Measurements from ENCODE around the gene SOCS7. TPM values are rescaled to one million over a fixed set of nuclear protein-coding genes. Genes with fewer than 3 reads are reported as not detected.

SOCS7 gene
- total RNA-seq, 1 experiment from 2014 or later: 31.0 TPM

- no peaks in the 10 kb centered on the region for H3K9me3 ChIP-seq (ENCODE audit: control insufficient read depth, insufficient read depth, low read depth, low read length)
- in situ Hi-C loops (cut with HindIII; ENCODE audit: low pct_unique_long_range_greater_than_20kb, low sequenced_read_pairs) (no loop called here), intact Hi-C loops (cut with micrococcal nuclease; ENCODE audit: unreplicated experiment) (no loop called here)
- no TSS peak for BruUV-seq (replicated peaks)
- no peak for TF ChIP-seq CTCF (IDR thresholded peaks at IDR 0.05)
- no peak for TF ChIP-seq TCF7L2 (IDR thresholded peaks at IDR 0.05; ENCODE audit: low read depth, low read length)
- no peak for TF ChIP-seq REST (IDR thresholded peaks at IDR 0.05; ENCODE audit: insufficient read depth in 1 of 2, low read depth in 2 of 2, low read length in 1 of 2)
- TF ChIP-seq SIN3A (IDR thresholded peaks at IDR 0.05; ENCODE audit: borderline replicate concordance, insufficient read depth, low read depth, low read length): no peak
- no peak for TF ChIP-seq POLR2AphosphoS5 (IDR thresholded peaks at IDR 0.05; ENCODE audit: low read depth, low read length)
- H3K4me3 ChIP-seq (ENCODE audit: low read depth in 2 of 2, low read length in 2 of 2): no peak overlapping the region
- H3K27me3 ChIP-seq (ENCODE audit: control insufficient read depth, insufficient read depth, low read length): no peaks in the 10 kb centered on the region
- ChIA-PET POLR2A (no interaction called here), CTCF (no interaction called here)
- no peaks in the 10 kb centered on the region; the same call in 1 of the 2 replicates for H3K36me3 ChIP-seq (ENCODE audit: control insufficient read depth, insufficient read depth, low read length)
- no peak overlapping the region for H3K27ac ChIP-seq (ENCODE audit: low read length)
- no peak for DNase-seq (ENCODE audit: low read depth, low spot score)
- no peak for ATAC-seq
- peaks cover 19% of the 10 kb centered on the region for H3K4me1 ChIP-seq (ENCODE audit: control insufficient read depth, insufficient read depth, low read length)
Measured at GRCh38 chr17:38358586-38359513, 7.2 kb downstream of the SOCS7 start.

GRCh38 chr17:38361694-38362465, 10.2 kb downstream of the SOCS7 start:
- DNase-seq (ENCODE audit: low read depth, low spot score): no peak

More at GRCh38 chr17:38361694-38362465, 10.2 kb downstream of the SOCS7 start:
- H3K4me3 ChIP-seq (ENCODE audit: low read depth in 2 of 2, low read length in 2 of 2): no peak overlapping the region
- H3K27me3 ChIP-seq (ENCODE audit: control insufficient read depth, insufficient read depth, low read length): no peaks in the 10 kb centered on the region
- intact Hi-C loops (cut with micrococcal nuclease; ENCODE audit: unreplicated experiment) (no loop called here), in situ Hi-C loops (cut with HindIII; ENCODE audit: low pct_unique_long_range_greater_than_20kb, low sequenced_read_pairs) (no loop called here)
- ATAC-seq: no peak
- H3K36me3 ChIP-seq (ENCODE audit: control insufficient read depth, insufficient read depth, low read length): no peaks in the 10 kb centered on the region; the same call in 1 of the 2 replicates
- no TSS peak for BruUV-seq (replicated peaks)
- no peak for TF ChIP-seq SIN3A (IDR thresholded peaks at IDR 0.05; ENCODE audit: borderline replicate concordance, insufficient read depth, low read depth, low read length)
- no peak for TF ChIP-seq CTCF (IDR thresholded peaks at IDR 0.05)
- TF ChIP-seq REST (IDR thresholded peaks at IDR 0.05; ENCODE audit: insufficient read depth in 1 of 2, low read depth in 2 of 2, low read length in 1 of 2): no peak
- no peak for TF ChIP-seq TCF7L2 (IDR thresholded peaks at IDR 0.05; ENCODE audit: low read depth, low read length)
- no peak for TF ChIP-seq POLR2AphosphoS5 (IDR thresholded peaks at IDR 0.05; ENCODE audit: low read depth, low read length)
- H3K4me1 ChIP-seq (ENCODE audit: control insufficient read depth, insufficient read depth, low read length): peaks cover 8% of the 10 kb centered on the region; the same call in 1 of the 2 replicates
- ChIA-PET CTCF (no interaction called here), POLR2A (no interaction called here)
- H3K9me3 ChIP-seq (ENCODE audit: control insufficient read depth, insufficient read depth, low read depth, low read length): no peaks in the 10 kb centered on the region
- H3K27ac ChIP-seq (ENCODE audit: low read length): no peak overlapping the region

All from Panc1 (cell line).